Measurements from ENCODE around the gene YEATS2.

YEATS2 gene

DNA sequence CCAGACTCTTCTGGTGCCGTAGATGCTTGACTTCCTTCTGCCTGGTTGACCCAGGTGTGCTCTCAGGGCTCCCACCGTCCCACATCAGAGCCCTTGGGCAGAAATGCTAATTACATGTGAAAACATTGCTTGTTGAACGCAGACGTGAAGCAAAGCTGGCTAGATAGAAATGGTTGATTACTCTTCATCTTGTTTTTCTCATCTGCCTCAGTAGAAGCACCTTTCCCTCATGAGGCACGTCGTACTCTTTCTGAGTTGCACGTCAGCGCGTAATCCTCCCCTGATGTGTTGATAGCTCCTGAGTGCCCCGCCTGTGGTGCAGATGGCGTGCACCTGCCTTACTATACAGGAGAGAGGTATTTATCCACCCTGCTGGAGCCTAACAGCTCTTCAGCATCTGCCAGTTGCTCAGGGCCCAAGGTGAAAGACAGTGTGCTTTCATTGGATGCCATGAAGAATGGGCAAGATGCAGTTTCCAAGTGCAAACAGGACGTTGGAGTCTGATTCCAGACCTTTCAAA lies 109.7 kb downstream of the YEATS2 start:
- no peak overlapping the region for H3K4me3 ChIP-seq (ENCODE audit: low read depth, low read length)
- DNase-seq (ENCODE audit: low read depth): no peak

DNA sequence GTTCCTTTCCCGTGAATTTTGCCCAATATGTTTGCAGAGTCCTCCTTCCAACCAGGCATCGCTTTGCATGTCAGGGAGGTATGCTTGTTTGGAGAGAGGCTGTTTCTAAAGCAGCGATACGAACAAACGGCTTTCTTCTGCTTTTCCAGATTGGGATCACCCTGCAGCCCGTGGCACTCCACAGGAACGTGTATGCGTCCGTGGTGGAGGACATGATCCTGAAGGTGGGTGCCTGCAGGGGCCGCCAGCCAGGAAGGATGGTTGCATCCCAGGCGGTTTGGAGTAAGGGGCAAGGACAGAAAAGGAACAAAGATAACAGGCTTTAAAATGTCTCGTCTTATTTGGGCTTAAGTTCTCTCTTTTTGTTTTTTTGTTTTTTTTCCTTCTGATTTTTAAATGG lies 110.3 kb downstream of the YEATS2 start:
- no peak overlapping the region for H3K4me3 ChIP-seq (ENCODE audit: low read depth, low read length)
- no peak for DNase-seq (ENCODE audit: low read depth)

DNA sequence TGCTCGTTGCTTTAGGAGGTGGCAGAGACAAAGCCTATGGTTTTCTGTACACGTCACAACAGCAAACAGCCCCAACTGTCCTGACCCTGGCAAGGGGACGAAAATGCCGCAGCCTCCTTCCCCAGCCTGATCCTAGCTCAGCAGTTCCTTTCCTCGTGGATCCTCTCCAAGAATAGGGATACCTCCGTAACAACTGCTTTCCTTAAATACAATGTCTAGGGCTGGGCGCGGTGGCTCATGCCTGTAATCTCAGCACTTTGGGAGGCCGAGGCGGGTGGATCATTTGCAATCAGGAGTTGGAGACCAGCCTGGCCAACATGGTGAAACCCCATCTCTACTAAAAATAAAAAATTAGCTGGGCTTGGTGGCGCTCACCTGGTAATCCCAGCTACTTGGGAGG lies 110.8 kb downstream of the YEATS2 start:
- H3K4me3 ChIP-seq (ENCODE audit: low read depth, low read length): no peak overlapping the region
- no peak for DNase-seq (ENCODE audit: low read depth)

DNA sequence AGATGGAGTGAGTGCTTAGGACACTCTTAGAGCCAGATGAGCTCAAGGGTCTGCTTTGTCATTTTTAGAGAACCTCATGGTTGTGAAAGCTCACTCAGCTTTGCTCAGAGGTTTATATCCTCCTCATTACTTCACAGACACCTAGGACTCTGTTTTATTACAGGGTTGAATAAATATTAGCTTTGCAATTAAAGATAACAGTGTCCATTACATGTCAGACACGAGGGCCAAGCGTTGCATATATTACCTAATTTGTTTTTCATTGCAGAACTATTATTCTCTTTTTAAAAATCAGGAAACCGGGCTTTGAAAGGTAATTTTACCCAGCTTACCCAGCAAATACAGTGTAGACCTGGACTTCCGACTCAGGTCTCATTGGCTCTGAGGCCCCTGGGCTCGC lies 111.7 kb downstream of the YEATS2 start:
- no peak for DNase-seq (ENCODE audit: low read depth)

DNA sequence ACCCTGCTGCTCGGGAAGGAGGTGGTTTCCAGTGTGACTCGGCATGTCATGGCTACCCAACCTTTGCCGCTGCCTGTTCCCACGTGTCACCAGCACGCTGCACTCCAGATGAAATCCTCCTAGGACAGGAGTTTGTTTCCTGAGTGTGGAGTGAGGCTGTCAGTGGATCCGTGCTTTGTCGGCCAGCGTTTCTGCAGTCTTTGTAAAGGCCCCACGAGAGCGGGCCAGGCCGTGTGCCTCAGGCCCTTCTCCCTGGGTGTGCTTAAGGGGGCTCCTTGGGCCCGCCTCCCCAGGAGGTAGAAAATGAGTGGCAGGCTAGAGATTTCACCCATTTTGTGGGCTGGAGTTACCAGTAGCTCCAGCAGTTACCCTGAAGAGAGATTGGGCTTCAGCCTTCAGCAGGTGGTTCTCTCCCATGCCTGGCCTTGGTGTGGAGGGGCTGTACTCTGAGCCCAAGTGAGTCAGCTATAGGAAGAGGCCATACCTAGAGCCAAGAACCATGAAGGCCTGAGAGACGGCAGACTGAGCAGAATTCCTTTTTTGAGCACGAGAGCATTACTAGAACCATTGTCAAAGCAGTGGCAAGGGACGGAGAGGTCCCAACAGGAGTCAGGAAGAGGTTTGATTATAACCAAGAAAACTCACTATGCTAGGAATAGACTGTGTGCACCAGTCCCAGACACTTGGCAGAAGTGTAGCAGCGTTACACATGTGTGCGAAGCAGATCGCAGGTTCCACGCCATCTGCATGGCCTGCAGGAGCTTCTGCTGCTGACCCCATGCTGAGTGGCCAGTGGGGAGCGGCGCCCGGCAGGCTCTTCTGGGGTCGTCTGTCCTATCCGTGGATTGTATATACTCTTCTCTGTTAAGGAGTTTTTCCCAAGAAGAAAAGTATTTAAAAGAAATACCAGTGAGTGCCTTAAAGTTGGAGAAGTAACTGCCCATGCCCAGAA lies 113.3 kb downstream of the YEATS2 start:
- H3K4me3 ChIP-seq (ENCODE audit: low read depth, low read length): no peak overlapping the region
- DNase-seq (ENCODE audit: low read depth): no peak

More for the DNA sequence above, 111.7 kb downstream of the YEATS2 start:
- H3K4me3 ChIP-seq (ENCODE audit: low read depth, low read length): no peak overlapping the region

DNA sequence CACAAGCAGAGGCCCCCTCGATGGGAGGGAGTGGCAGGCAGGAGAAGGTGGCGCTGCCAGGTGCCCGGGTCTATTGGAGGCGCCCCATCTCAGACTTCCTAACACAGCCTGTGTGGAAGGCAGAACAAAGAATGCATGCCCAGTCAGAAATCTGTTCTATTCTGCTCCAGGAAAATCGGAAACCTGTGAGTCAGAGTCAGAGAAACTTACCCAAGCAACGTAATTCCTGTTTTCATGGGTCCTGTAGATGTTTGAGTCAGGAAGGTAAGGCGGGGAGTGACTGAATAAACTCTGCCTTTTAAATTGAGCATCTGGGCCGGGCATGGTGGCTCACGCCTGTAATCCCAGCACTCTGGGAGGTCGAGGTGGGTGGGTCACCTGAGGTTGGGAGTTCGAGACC lies 114.0 kb downstream of the YEATS2 start:
- H3K4me3 ChIP-seq (ENCODE audit: low read depth, low read length): no peak overlapping the region
- DNase-seq (ENCODE audit: low read depth): no peak

DNA sequence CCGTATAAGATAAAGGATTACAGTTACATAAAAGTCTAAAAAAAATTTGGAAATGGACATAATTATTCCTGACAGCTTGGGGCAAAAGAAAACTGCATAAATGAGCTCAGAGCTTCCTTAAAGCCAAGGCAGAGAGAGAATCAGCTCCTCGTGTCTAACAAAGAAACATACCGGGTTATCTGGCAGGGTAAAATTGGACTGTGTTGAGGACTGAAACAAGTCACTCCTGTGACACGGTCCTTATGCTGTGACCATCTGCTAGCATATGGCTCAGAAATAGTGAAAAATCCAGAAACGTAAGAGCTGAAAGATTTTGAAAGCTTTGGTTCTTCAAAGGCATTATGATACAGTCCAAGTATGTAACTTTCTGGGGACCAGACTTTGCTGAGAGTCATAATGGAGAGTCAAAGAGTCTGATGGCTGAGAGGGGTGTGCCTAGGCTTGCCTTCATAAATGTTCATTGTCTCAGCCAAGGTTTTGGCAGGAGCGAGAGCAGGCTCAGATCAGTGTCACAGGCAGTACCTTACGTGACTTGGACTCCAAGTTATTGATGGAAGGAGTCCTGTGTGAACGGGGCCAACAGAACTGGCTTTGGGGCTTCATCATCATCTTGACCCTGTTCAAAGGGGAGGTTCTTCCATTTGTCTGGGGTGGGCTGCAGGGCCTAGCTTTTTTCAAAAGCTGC lies 115.3 kb downstream of the YEATS2 start:
- no peak overlapping the region for H3K4me3 ChIP-seq (ENCODE audit: low read depth, low read length)
- no peak for DNase-seq (ENCODE audit: low read depth)

DNA sequence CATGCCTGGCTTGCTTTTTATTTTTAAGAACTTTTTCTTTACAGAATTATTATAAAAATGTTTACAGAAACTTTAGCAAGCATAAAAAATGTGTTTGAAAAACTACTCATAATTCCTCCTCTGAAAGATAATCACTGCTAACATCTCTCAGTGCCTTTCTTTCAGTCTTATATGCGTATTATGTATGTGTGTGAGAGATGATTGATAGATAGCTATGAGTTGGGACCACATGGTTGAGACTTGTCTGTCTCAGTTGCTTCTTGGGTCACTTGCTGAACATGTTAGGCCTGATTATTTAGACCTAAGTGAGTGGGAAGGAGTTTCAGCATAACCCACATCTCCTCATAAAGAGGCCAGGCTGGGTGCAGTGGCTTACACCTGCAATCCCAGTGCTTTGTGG lies 116.6 kb downstream of the YEATS2 start:
- no peak for DNase-seq (ENCODE audit: low read depth)
- no peak overlapping the region for H3K4me3 ChIP-seq (ENCODE audit: low read depth, low read length)

DNA sequence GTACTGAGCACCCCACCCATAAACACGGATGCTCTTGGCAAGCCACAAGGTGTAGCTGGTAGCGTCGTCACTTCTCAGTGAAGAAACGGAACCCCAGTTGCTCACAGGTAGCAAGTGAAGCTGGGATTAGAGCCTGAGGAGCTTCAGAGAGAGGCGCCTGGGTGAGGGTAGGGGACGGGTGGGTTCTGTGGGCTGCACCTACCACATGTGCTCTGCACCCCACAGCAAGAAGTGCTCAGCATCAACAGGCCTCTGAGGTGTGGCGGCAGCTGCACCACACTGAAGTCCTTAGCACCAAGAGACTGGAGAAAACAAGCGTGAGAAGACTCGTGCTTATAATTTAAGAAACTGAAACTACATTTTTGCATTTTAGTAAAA lies 118.0 kb downstream of the YEATS2 start:
- DNase-seq (ENCODE audit: low read depth): no peak
- no peak overlapping the region for H3K4me3 ChIP-seq (ENCODE audit: low read depth, low read length)

DNA sequence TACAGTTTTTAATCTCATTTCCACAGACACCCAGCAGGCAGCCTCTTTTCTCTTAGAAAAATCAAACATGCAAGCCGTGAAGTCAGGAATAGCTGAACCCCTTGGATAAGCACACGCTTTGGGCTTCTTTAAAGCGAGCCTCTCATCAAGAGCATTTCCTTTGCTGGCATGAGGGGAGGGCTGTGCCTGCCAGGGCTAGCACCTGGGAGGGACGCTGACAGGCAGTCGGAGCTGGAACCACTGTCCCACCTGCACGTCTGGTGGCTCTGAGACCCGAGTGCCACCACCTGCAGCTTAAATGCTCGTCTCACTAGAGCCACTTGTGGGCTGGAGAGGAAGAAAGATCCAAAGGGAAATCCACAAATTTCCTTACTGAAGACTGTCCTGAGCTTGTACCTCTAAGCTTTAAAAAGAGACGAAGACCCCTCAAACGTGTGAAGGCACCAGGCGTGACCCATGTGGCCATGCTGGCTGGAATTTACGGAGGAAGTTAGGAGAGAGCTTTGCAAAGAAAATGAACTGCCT lies 118.4 kb downstream of the YEATS2 start:
- DNase-seq (ENCODE audit: low read depth): no peak
- no peak overlapping the region for H3K4me3 ChIP-seq (ENCODE audit: low read depth, low read length)

DNA sequence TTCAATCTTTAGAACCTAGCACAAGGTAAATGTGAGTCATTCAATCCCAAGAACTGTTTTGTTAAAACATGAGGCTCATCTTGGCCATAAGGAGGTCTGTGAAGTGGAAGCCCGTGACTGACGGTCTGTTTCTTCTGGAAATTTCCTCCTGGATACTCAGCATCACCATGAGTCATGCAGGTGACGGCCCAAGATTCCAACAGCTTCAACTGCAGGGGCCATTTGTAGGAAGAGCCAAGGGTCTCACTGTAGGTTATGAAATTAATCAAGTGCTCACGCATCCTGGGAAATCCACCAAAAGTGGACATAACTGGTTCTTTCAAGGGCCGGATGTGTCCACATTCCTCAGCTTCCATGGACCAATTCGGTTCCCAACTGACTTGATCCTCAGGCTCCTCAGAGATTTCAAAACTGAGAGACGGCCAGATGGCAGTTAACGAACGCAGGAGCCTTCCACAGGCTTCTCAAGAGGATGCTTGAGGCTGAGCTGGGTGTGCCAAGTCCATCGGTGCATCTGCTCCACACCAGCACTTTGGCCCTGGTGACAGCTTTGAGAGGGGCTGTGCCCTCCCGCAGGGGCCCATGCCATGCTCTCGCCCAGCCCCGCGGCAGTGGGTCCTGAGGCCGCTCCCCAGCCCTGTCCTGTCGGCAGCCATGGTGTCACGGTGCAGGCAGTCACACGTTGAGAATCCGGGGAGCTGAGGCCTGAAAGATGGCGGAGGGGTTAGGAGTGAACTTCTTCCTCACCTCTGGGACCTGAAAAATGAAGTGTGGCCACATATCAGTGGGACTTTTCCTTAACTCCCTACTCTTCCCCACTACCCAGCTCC lies 119.3 kb downstream of the YEATS2 start:
- no peak overlapping the region for H3K4me3 ChIP-seq (ENCODE audit: low read depth, low read length)
- no peak for DNase-seq (ENCODE audit: low read depth)

DNA sequence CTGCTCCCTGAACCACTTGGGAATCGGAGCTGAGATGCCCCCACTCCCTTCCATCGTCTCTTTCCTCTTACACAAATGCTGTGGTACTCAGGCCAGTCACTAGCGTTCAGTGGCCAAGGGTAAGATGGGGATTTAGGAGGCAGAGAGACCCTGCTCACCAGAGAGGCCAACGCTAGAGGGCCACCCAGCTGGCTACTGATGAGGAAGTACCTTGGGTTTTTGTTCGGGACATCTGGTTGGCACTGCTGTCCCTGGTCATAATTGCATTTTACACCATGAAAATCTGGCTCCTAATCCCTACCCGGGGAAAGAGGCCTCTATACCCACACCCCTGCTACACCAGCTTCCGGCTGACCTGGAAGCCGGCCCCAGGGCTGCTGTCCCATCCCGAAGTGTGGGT lies 120.0 kb downstream of the YEATS2 start:
- no peak overlapping the region for H3K4me3 ChIP-seq (ENCODE audit: low read depth, low read length)
- DNase-seq (ENCODE audit: low read depth): no peak

DNA sequence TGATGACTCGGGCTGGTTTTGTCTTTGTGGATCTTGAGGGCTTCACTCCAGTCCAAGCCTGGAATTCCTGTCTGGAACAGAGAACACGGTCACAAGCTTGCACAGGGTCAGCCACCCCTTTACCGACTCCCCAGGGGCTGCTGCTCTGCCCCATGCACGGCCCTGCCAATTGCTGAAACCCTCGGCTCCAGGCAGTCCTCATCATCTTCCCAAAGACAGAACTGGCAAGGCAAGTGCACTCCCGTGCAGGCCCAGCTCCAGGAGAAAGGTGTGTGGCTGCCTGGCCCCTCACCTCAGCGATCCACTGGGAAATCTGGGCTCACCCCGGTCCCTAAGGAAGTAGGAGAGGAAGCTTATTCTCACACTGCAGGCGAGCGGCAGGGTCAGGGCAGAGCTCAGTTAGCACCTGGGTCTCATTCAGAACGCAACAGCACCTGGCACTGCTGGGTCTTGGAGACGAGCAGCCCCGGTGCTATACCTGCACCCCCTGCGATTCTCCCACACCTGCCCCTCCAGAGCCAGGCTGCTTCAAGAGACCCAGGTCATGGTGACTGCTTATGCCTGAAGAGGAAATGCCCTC lies 120.5 kb downstream of the YEATS2 start:
- H3K4me3 ChIP-seq (ENCODE audit: low read depth, low read length): no peak overlapping the region
- no peak for DNase-seq (ENCODE audit: low read depth)

DNA sequence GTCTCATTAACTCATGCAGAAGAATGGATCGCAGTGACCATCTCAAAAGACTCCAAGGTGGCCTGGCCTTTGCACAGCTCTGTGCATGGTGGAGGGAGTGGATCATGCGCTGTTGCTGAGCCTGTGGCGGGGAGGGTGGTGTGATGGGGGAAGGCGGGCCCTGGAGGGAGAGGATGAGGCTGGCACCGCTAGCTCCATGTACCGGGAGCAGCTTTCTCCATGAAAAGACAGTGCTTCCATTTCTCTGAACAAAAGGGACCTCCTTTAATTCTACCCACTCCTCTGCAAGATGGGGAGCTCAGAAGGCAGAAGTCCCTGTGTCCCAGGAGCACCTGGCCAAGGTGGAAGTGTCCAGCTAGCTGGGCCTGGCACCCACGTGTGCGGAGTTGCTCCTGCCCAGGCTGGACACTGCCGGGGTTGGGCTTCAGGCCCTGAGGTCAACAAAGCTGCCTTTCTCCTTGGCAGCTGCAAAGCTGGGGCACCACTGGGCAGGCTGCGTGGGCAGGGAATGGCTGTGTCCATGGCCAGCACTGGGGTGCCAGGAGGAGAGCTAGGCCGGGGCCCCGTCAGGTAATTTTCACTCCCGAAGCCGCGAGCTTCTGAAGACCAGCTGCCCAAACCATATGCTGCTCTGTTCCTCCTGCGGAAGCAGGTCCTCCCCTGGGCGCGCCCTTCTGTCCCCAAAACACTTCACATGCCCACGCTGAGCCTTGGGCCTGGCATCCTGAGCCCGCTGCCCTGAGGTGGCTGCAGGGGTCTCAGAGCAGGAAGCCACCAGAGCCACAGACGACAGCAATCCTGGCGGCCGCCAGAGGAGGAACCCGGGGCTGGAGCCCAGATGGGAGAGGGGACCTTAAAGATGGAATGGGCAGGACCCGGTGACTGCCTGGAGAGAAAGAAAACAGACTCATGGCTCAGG lies 121.4 kb downstream of the YEATS2 start:
- no peak for DNase-seq (ENCODE audit: low read depth)
- H3K4me3 ChIP-seq (ENCODE audit: low read depth, low read length): no peak overlapping the region

DNA sequence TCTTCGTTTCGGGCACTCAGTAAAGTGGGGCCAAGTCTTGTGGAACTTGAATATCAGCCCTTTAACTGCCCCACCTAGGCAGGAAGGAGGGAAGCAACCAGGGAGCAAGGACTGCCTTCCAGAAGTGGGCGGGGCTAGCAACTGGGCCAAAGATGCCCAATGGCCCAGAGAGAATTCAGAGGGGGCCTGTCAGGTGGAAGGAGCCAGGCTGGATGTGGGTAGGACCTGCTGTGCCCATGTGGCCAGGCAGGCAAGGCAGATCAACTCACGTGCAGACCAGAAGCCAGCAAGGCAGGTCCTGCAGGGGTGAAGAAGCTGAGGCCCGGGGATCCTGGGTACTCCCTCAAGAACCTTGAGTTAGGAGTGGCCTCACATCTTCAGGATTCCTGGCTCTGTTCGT lies 122.2 kb downstream of the YEATS2 start:
- DNase-seq (ENCODE audit: low read depth): no peak
- no peak overlapping the region for H3K4me3 ChIP-seq (ENCODE audit: low read depth, low read length)

DNA sequence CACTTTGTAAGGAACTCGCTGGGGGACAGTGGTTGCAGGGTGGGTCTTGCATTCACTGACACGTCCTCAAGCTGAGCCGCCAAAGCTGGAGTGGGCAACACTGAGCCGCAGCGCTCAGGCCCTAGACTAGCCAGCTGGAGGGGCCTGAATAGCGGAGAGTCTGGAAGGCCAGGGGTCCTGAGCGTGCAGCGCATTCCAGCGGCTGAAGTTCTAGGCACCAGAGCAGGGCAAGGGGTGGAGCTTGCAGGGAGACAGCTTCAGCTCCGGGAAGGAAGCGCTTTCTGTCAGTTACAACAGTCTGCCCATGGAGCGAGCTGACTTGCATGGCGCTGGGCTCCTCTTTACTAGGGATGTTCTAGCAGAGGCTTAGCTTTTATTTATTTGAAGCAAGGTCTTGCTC lies 125.0 kb downstream of the YEATS2 start:
- no peak for DNase-seq (ENCODE audit: low read depth)
- H3K4me3 ChIP-seq (ENCODE audit: low read depth, low read length): no peak overlapping the region

DNA sequence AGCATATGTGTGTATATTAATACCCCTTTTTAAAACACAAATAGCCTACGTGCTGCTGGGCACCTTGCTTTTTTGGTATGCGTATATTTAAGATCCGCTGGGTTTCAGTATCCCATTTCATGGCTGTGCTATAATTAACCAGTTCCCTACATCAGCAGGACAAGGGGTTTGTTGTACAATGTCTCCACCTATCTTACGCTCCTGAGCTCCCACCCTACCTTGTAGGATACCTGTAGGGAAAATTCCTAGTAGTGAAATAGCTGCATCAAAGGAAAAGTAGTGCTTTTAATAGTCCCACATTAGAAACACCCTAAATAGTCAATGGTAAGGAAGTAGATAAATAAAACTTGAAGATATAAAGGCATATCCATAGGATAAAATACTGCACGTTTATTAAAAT lies 126.4 kb downstream of the YEATS2 start:
- DNase-seq (ENCODE audit: low read depth): no peak
- H3K4me3 ChIP-seq (ENCODE audit: low read depth, low read length): peak overlapping the region; percentile 57

DNA sequence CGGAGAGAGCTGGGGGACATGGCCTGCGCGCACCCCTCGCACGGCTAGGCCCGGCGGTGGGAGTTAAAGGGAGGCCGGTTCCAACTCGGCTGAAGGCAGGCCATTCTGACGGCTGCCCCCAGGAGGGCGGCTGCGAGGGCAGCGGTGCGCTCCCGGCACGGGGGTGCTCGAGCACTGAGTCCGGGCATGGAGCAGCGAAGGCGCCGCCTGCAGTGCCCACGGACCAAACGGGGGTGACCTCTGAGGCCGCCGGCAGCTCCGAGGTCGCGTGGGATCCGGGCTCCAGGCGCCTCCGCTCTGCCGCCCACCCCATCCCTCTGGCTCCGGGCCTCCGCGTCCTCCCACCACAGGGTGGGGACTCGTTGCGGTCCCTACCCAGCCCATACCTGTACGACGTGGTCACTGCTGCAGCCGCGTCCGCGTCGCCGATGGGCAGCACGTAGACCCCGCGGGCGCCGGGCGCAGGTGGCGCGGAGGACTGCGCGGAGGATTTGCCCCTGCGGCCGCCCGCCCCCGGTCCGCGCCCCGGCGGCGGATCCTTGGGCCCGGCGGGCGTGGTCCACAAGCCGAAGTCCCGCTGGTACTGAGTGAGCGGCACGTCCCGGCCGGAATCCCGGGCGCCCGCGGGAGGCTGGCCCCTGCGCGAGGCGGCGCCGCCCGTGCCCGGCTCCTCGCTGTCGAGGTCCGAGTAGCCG lies 127.3 kb downstream of the YEATS2 start:
- peak overlapping the region; percentile 57 for H3K4me3 ChIP-seq (ENCODE audit: low read depth, low read length)
- no peak for DNase-seq (ENCODE audit: low read depth)

Measured in skeletal muscle cell (primary cell).